Rectal smooth muscle tissue (tissue), 1 donor: ENCODE data around the gene TRIM69.
A peak's percentile ranks its signal among the peaks of the same experiment; 100 is the strongest.
"Not testable (repeated sequence)": the region's sequence is repeated elsewhere in the genome, so short reads cannot be mapped to it uniquely, and the experiment has no call there.

Experiments used
- H3K27ac ChIP-seq: one replicate; pipeline ENCODE4 v1.7.0; 2013; ENCODE audit warnings: low read depth, low read length, inconsistent platforms
- H3K27me3 ChIP-seq: one replicate; pipeline ENCODE4 v1.7.0; 2013; ENCODE audit warnings: low read length; ENCODE audit not compliant: control insufficient read depth, insufficient read depth
- H3K36me3 ChIP-seq: one replicate; pipeline ENCODE4 v1.7.0; 2013; ENCODE audit warnings: low read length; ENCODE audit not compliant: control insufficient read depth, insufficient read depth
- H3K4me1 ChIP-seq: one replicate; pipeline ENCODE4 v1.7.0; 2013; ENCODE audit warnings: low read length; ENCODE audit not compliant: control insufficient read depth, insufficient read depth
- H3K4me3 ChIP-seq: one replicate; pipeline ENCODE4 v1.7.0; 2013; ENCODE audit warnings: low read length
- H3K9ac ChIP-seq: one replicate; pipeline ENCODE4 v1.7.0; 2013; ENCODE audit warnings: low read length

The TRIM69 gene

DNA sequence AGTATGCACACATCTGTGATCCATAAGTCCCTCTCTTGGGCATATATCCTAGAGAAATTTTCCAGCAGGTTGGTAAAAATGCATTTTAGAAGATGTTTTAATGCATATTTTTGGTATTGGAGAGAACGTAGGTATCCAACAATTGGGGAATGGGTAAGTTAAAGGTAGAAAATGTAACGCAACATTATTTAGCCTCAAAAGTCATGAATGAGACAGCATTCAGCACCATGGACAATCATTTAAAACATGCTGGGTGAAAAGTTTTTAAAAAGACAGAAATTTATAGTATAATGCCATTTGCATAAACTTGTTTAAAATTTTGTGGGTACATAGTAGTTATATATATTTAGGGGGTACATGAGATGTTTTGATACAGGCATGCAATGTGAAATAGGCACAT, 43.4 kb downstream of the TRIM69 start:
- Histone ChIP-seq H3K27me3 (no peaks in the 10 kb centered on the region), H3K27ac (no peak overlapping the region), H3K4me1 (no peaks in the 10 kb centered on the region), H3K4me3 (no peak overlapping the region), H3K36me3 (no peaks in the 10 kb centered on the region), H3K9ac (no peak overlapping the region)

DNA sequence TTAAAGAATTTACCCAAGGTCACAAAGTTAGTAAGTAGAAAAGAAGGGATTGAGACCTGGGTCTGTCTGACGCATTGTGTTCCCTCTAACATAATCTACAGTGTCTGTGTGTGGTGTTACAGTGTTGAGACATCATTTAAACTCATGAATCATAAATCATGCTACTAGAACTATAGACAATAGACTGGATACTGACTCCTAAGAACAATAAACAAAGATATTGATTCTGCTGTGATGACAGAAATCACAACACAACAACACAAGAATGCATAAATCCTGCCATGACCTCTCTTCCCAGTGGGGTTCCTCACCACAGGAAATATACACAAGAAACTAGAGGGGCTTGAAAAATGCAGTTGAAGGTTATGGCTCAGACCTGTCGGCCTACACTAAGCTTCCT, 44.3 kb downstream of the TRIM69 start:
- H3K36me3 ChIP-seq: no peaks in the 10 kb centered on the region
- H3K9ac ChIP-seq: no peak overlapping the region
- no peak overlapping the region for H3K4me3 ChIP-seq
- H3K27ac ChIP-seq: no peak overlapping the region
- no peaks in the 10 kb centered on the region for H3K4me1 ChIP-seq
- no peaks in the 10 kb centered on the region for H3K27me3 ChIP-seq

DNA sequence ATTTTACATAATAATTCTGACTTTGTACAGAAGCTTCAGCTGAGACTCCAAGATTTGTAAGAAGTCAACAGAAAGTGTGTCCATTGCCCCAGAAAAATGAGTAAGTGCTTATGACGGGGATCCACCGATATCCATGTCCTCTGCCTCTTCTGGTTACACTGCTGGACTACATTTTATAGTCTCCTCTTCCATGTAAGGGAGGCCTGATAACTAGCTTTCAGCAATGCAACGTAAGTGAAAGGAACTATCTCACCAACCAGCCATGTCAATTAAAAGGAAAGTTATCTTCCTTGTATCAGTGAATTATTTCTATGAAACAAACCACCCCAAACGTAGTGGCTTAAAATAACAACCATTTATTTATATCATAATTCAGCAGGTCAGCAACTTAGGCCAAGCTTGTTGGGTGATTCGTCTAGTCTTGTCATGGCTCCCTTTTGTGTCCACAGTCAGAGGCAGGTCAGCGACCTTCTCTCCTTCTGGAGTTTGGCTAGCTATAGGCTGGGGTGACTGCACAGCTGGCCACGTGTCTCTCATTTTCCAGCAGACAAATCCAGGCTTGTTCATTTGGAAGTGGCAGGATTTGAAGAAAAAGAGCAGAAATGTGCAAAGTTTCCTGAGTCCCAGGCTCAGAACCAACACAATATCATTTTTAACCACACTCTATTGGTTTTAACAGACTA, 44.9 kb downstream of the TRIM69 start:
- Histone ChIP-seq H3K36me3 (no peaks in the 10 kb centered on the region), H3K4me3 (no peak overlapping the region), H3K9ac (no peak overlapping the region), H3K27ac (no peak overlapping the region), H3K4me1 (no peaks in the 10 kb centered on the region), H3K27me3 (no peaks in the 10 kb centered on the region)

DNA sequence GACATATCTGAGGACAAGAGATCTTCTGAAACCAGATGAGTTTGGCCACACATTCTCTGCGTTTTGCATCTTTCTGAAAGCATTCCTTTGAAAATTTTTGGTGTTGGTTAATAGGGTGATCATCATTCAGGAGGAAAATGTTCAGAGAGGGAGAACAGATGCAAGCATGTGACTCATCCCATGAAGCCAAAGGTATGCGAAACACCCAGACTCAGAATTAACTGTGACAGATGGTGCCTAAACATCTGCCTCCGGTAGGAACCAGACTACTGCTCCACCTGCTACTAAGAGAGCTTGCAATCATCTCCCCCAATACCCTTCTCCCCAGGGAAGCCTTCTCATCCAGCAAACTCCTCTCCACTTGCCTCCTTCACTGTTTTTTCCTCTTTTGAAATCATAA, 46.2 kb downstream of the TRIM69 start:
- H3K4me3 ChIP-seq: no peak overlapping the region
- H3K9ac ChIP-seq: no peak overlapping the region
- H3K4me1 ChIP-seq: no peaks in the 10 kb centered on the region
- H3K36me3 ChIP-seq: no peaks in the 10 kb centered on the region
- no peaks in the 10 kb centered on the region for H3K27me3 ChIP-seq
- no peak overlapping the region for H3K27ac ChIP-seq

DNA sequence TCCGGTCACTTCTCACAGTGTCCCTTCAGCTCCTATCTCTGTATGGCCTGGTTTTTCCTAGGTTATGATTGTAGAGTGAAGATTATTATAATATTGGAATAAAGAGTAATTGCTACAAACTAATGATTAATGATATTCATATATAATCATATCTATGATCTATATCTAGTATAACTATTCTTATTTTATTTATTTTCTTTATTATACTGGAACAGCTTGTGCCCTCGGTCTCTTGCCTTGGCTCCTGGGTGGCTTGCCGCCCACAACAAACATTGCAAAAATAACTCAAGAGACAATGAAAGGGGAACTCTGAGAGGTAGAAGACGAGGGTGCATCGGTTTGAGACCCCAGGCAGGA, 48.6 kb downstream of the TRIM69 start:
- not testable (repeated sequence) for H3K27ac ChIP-seq, H3K4me1 ChIP-seq, H3K36me3 ChIP-seq, H3K27me3 ChIP-seq, H3K9ac ChIP-seq
- peak overlapping the region; percentile 81 for H3K4me3 ChIP-seq

DNA sequence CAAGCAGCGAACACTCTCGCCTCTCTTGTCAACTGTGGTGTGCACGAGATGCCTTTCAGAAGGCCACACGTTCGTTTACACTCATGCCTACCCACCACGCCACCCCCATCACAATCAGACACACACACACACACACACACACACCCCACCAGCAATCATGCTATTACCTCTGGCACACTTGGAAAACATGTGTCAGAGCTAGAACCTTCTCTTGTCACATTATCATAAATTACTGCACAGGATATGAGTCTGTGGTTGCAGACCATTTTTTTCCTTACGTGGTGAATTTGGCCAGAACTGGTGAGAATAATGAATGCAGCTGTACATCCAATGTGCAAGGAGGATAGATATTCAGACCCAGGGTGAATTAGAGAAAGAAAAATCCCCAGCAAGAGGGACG, 52.4 kb downstream of the TRIM69 start:
- Histone ChIP-seq H3K27ac (no peak overlapping the region), H3K27me3 (no peaks in the 10 kb centered on the region), H3K9ac (no peak overlapping the region), H3K4me3 (no peak overlapping the region), H3K36me3 (no peaks in the 10 kb centered on the region), H3K4me1 (no peaks in the 10 kb centered on the region)

DNA sequence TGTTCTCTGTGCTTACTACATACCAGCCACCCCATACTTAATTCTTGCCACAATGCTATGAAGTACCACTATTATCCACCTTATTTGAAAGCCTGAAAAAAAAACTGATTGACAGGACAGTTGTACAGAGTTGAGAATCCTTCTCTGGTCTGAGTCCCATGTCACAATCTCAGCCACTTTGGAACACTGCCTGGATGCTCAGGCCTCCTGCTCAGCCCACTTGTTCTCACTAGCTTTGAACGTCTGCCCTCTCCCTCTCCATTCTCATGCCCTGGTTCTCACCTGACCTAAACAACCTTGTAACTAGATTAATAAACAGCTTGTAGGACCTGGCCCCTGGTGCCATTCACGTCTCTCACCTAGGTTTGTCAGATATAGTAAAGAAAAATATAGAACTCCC, 53.9 kb downstream of the TRIM69 start:
- no peaks in the 10 kb centered on the region for H3K27me3 ChIP-seq
- no peaks in the 10 kb centered on the region for H3K4me1 ChIP-seq
- H3K4me3 ChIP-seq: no peak overlapping the region
- H3K36me3 ChIP-seq: no peaks in the 10 kb centered on the region
- no peak overlapping the region for H3K27ac ChIP-seq
- no peak overlapping the region for H3K9ac ChIP-seq

DNA sequence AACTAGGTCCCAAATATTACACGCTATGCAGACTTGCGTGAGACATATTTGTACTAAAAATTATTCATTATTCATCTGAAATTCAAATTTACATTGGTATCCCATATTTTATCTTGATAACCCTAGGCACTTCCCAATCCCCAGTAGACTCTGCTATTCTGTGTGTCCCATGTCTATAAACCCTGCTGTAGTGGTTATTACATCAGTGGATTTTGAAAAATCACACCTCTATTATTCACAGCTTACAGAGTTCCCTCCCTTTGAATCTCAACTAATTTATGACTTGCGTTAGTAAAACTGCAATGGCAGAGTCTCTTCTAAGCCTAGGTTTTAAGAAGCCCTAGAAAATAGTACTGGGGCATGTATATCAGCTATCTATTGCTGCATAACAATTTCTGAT, 54.3 kb downstream of the TRIM69 start:
- Histone ChIP-seq H3K27me3 (no peaks in the 10 kb centered on the region), H3K27ac (no peak overlapping the region), H3K36me3 (no peaks in the 10 kb centered on the region), H3K9ac (no peak overlapping the region), H3K4me1 (no peaks in the 10 kb centered on the region), H3K4me3 (no peak overlapping the region)

DNA sequence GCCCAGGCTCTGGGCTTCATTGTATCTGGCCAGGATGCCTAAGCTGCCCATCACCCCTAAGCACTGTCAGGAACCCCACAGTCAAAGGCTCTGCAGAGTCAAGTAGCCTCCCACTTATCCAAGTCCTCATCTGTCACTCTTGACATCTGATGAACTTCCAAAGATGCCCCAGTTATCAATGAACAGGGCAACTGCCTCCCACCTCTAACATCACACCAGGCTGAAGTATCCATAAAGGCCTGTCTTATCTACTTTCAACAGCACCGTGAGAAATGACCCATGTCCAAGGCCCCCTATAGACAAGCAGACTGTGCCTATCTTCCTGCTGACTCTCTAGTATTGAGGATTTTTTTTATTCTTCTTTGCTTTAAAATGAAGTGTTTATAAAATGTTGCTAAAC, 56.4 kb downstream of the TRIM69 start:
- H3K4me3 ChIP-seq: no peak overlapping the region
- no peaks in the 10 kb centered on the region for H3K27me3 ChIP-seq
- H3K4me1 ChIP-seq: no peaks in the 10 kb centered on the region
- H3K27ac ChIP-seq: no peak overlapping the region
- no peak overlapping the region for H3K9ac ChIP-seq
- H3K36me3 ChIP-seq: no peaks in the 10 kb centered on the region

DNA sequence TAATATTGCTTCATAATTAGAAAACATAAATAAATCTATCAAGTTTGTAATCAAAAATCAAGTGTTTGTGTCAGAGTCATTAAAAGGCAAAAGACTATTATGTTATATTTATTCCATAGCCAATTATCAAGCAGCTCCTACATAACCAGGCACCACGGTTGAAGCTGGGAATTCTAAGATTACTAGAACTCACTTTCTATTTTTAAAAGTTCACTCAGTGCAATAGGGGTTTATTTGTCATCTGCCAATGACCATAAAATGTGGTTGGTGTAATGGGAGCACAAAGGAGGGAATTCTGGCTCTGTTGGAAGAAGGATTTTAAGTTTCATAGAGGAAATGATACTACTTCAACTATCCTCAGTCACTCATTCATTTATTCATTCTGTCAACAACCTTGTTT, 57.7 kb downstream of the TRIM69 start:
- Histone ChIP-seq H3K36me3 (no peaks in the 10 kb centered on the region), H3K4me3 (no peak overlapping the region), H3K9ac (no peak overlapping the region), H3K4me1 (no peaks in the 10 kb centered on the region), H3K27me3 (no peaks in the 10 kb centered on the region), H3K27ac (no peak overlapping the region)

DNA sequence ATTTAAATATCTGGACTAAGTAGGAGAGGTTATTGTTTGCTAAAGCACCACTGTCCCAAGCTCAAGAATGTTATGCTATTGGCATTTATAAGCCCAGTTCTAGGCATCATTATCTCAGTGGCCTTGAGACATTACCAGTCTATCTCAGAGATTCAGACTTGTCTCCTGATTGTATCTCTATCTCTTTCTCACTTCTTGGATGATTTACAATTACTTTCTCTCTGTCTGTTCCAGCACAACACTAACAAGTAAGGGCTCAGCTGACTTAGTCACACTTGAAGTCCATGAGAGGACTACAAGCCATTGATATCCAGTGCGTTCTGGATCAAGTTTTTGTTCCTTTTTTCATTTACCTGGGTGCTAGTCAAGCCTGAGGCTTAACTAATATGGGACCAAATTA, 60.2 kb downstream of the TRIM69 start:
- no peak overlapping the region for H3K9ac ChIP-seq
- no peaks in the 10 kb centered on the region for H3K4me1 ChIP-seq
- H3K36me3 ChIP-seq: no peaks in the 10 kb centered on the region
- H3K4me3 ChIP-seq: no peak overlapping the region
- H3K27me3 ChIP-seq: no peaks in the 10 kb centered on the region
- H3K27ac ChIP-seq: no peak overlapping the region

DNA sequence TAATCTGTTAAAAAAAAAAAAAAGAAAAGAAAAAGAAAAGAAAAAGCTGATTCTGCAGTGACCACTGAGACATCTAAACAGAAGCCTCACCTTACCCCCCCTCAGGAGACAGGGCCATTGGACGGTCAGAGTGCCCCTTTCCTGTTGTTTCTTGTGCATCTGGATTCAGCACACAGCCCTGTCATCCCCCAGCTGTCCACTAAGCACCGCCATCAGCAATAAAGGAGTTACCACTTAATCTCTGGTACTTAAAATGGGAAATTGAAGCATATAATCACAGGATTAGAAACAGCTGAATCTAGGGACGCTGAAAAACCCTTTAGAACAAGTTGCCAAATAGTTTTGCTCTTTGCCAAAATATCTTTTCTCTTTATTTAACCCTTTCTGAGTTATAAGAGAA, 62.5 kb downstream of the TRIM69 start:
- Histone ChIP-seq H3K9ac (no peak overlapping the region), H3K4me1 (no peaks in the 10 kb centered on the region), H3K27me3 (no peaks in the 10 kb centered on the region), H3K27ac (no peak overlapping the region), H3K36me3 (no peaks in the 10 kb centered on the region), H3K4me3 (no peak overlapping the region)

DNA sequence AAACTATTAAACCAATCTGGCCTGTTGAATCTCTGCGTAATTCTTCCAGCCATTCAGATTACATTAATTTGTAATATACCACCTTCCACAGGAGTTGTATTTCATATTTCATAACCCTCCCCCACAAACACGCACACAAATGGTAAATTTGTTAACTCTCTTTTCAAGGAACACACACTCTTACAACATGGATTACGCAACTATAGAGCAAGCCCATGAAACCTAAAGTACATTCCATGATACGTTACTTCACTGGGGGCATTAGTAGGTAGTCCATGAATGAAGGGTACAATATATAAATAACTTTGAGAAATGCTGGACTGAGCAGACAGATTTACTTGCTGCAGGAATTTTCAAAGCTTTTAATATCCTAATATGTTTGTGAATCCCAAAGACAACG, 65.0 kb downstream of the TRIM69 start:
- no peaks in the 10 kb centered on the region for H3K27me3 ChIP-seq
- no peak overlapping the region for H3K27ac ChIP-seq
- no peaks in the 10 kb centered on the region for H3K36me3 ChIP-seq
- H3K9ac ChIP-seq: no peak overlapping the region
- no peaks in the 10 kb centered on the region for H3K4me1 ChIP-seq
- no peak overlapping the region for H3K4me3 ChIP-seq
